HG02763 (cell line): ENCODE data around the gene KCNH5.

Experiments
- ATAC-seq: cut with Tn5 transposase; IDR thresholded peaks from one replicate; pipeline ENCODE4 v1.9.1; 2021; ENCODE audit warnings: mild to moderate bottlenecking, moderate library complexity; ENCODE audit not compliant: unreplicated experiment

KCNH5 gene

GRCh38 chr14:62745496-62745895 lies 299.8 kb downstream of the KCNH5 start:
- no peak for ATAC-seq

GRCh38 chr14:62743560-62743959 lies 301.7 kb downstream of the KCNH5 start:
- no peak for ATAC-seq

- ATAC-seq, result no peak
These were observed 302.1 kb downstream of the KCNH5 start for GRCh38 chr14:62743118-62743517.

- ATAC-seq, result no peak
These were observed 305.6 kb downstream of the KCNH5 start for GRCh38 chr14:62739647-62740046.

GRCh38 chr14:62736048-62737043 lies 308.9 kb downstream of the KCNH5 start:
- no peak for ATAC-seq

GRCh38 chr14:62734831-62735230 lies 310.4 kb downstream of the KCNH5 start:
- no peak for ATAC-seq

- ATAC-seq, result no peak
These were observed 322.9 kb downstream of the KCNH5 start for GRCh38 chr14:62722406-62722805.

- no peak for ATAC-seq
These were observed 326.6 kb downstream of the KCNH5 start for GRCh38 chr14:62718629-62719028.

GRCh38 chr14:62711351-62712023 lies 333.8 kb downstream of the KCNH5 start:
- ATAC-seq, result no peak

- ATAC-seq, result no peak
These were observed 334.4 kb downstream of the KCNH5 start for GRCh38 chr14:62710811-62711210.

GRCh38 chr14:62709773-62710172 lies 335.5 kb downstream of the KCNH5 start:
- no peak for ATAC-seq

GRCh38 chr14:62706217-62706616 lies 339.0 kb downstream of the KCNH5 start:
- ATAC-seq, result no peak

- ATAC-seq, result no peak
These were observed 347.8 kb downstream of the KCNH5 start for GRCh38 chr14:62697461-62697860.

GRCh38 chr14:62696929-62697328 lies 348.3 kb downstream of the KCNH5 start:
- no peak for ATAC-seq

GRCh38 chr14:62696331-62696924 lies 348.8 kb downstream of the KCNH5 start:
- no peak for ATAC-seq

- ATAC-seq, result no peak
These were observed 351.2 kb downstream of the KCNH5 start for GRCh38 chr14:62694075-62694474.

- ATAC-seq, result no peak
These were observed 352.7 kb downstream of the KCNH5 start for GRCh38 chr14:62692490-62693106.

GRCh38 chr14:62691647-62692489 lies 353.4 kb downstream of the KCNH5 start:
- ATAC-seq, result no peak

GRCh38 chr14:62689733-62690132 lies 355.5 kb downstream of the KCNH5 start:
- no peak for ATAC-seq

GRCh38 chr14:62687818-62688217 lies 357.4 kb downstream of the KCNH5 start:
- no peak for ATAC-seq
